NCI-H1694 treated with DMSO at 0.1 percent for 48 hours (cell line): ENCODE data around the gene URM1.

Source experiments
- DNase-seq: peaks from one replicate; lab custom pipeline; 2025; lab: John Stamatoyannopoulos, UW

URM1 gene

DNA sequence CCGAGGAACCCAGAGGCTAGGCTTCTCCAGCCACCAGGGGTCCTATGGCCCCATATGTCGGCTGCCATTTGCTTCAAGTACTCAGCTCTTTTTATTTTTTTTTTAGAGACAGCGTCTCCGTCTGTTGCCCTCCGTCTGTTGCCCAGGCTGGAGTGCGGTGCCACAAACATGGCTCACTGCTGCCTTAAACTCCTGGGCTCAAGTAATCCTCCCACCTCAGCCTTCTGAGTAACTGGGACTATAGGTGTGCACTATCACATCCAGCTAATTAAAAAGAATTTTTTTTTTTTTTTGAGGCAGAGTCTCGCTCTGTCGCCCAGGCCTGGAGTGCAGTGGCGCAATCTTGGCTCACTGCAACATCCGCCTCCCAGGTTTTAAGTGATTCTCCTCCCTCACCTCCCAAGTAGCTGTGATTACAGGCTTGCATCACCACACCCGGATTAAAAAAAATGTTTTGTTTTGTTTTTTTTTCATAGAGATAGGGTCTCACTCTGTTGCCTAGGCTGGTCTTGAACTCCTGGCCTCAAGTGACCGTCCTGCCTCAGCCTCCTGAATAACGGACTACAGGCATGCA is 58.4 kb downstream of the URM1 start:
- peak; percentile 70 for DNase-seq

DNA sequence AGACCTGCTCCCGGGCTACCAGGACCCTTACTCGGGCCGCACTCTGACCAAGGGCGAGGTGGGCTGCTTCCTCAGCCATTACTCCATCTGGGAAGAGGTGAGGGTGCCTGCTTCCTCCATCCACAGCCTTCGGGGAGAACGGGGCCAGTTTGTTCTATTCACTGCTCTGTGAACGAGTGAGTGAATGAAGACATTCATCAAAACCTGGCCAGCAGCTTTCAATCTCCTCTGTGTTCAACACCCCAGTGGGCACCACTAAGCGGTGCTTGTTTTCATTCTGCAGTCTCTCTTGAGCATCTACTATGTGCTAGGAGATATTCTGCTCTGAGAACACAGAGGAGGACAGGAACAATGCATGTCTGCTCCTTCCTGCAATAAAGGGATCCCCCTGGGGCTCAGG is 60.0 kb downstream of the URM1 start:
- DNase-seq: no peak

DNA sequence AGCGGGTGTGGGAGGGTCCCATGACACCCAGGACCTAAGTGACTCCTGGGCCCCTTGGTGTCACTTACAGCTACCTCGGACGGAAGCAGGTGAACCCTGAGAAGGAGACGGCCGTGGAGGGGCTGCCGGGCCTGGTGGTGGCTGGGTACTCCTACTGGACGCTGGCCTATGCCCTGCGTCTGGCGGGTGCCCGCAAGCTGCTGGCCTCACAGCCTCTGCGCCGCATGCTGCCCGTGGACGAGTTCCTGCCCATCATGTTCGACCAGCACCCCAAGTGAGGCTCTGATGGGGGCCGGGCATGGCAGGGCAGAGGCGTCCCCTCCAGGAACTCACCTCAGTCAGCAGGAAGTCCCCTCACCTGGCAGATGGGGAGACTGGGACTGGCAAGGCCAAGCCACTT is 63.2 kb downstream of the URM1 start:
- DNase-seq: no peak

DNA sequence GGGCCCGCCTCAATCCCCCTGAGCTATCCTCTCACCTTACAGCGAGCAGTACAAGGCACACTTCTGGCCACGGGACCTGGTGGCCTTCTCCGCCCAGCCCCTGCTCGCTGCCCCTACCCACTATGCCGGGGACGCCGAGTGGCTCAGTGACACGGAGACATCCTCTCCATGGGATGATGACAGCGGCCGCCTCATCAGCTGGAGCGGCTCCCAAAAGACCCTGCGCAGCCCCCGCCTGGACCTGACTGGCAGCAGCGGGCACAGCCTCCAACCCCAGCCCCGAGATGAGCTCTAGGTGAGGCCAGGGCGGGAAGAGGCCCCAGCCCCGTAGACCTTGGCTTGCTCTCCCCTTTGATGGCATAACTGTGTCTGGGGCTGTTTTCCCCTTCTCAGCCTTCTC is 64.4 kb downstream of the URM1 start:
- DNase-seq: no peak

DNA sequence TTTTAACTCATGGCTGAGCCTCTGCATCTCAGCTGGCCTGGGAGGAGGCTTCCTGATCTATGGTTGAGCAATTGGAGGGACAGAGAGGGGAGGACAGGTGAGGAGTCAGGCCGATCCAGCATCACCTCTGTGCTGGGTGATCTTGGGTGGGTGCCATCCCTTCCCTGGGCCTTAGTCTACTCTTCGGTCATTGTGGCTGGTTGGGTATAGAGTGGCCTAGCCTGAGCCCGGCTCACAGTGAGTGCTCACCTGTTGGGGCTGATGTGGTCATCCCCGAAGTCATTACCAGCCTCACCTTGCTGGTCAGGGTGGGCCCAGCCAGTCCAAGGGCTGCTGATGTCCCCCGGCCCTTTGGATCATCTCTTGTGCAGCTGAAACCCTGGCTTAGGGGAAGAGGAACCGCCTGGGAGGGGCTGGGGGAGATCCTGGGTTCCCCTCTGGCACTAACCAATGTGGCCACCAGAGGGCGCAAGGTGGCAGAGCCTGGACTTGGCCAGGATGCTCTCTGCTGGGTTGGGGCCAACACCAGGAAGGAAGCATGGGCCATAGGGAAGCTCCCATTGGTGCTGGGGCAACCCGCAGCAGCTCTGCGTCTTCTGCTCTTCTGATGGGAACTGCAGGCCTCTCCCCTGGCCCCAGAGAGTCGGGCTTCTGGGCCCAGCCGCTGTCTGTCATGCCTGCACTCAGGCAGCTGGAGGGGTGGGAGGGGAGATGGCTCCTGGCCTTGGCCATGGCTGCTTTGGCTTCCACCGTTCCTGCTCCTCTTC is 67.4 kb downstream of the URM1 start:
- peak; percentile 68 for DNase-seq

DNA sequence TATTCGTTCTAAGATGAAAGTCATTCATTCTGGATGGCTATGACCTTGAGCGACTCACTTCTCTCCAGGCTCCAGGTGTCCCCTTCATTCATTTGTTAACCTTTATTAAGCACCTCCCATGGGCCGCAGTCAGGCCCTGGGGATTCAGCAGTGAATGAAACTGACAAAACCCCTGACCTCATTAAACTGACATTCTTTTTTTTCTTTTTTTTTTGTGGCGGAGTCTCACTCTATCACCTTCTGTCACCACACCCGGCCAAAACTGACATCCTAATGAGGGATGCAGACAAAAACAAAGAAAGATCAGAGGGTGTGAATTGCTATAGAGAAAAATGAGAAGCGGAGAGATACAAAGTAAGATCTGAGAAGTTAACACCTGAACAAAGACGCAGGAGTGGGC is 68.1 kb downstream of the URM1 start:
- DNase-seq: no peak
